GM18867 (cell line): ENCODE measurements around the gene PSG1.
"Not testable (repeated sequence)": the region's sequence is repeated elsewhere in the genome, so short reads cannot be mapped to it uniquely, and the experiment has no call there.

ENCODE experiments used
- ATAC-seq: cut with Tn5 transposase; IDR thresholded peaks from one replicate; pipeline ENCODE4 v1.9.1; 2021; ENCODE audit warnings: mild to moderate bottlenecking, moderate library complexity; ENCODE audit not compliant: unreplicated experiment

The PSG1 gene

DNA sequence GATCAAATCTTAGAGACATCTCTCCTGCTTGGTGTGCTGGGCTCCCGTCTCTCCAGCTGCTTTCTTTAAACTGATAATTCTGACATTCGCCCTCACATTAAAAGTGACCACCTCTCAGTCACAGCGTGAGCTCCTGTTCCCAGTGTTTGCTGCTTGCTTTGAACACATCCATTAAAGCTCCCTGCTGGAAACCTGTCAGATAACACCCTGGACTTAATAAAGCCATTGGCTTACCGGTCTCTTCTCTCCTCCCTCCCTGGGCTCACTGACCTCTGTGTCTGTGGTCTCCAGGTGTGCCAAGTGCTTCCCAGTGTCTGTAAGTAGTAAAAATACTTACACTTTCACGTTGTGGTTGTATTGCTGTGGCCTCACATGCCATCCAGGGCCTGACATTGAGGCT is 2.5 kb upstream of the PSG1 start:
- not testable (repeated sequence) for ATAC-seq

DNA sequence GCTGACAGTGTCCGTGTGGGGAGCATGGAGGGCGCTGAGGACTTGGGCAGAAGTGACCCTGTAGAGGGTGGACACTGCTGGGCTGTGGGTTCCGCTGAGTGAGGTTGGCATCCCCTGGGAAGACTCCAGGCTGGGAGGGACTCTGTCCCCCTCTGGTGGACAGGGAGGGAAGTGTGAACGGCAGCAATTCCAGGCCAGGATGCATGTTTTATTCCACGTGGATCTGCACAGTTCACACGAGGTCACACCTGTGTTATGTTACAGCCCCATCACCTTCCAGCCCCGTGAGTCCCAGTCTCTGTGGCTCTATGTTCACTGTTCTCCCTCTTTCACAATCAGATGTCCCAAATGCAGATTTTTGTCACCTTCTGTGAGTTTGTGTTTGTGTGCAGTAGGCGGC is 1.8 kb upstream of the PSG1 start:
- not testable (repeated sequence) for ATAC-seq

DNA sequence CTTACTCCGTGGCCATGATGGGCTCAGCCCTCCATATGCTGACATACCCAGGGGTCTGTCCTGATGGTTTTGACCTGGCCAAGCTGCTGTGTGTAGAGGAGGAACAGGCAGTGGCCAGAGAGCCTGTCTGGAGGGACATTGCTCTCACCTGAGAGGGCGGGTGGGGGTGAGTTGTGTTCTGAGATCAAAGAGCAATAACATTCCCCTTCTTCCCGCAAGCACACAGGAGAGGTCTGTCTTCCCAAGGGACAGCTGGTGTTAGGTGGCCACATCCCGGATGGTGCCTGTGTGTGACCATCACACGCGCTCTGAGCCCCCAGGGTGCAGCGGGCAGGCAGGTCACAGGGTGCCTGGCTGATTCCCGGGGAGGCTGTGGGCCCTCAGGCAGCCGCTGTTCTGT is 1.1 kb upstream of the PSG1 start:
- ATAC-seq = not testable (repeated sequence)

DNA sequence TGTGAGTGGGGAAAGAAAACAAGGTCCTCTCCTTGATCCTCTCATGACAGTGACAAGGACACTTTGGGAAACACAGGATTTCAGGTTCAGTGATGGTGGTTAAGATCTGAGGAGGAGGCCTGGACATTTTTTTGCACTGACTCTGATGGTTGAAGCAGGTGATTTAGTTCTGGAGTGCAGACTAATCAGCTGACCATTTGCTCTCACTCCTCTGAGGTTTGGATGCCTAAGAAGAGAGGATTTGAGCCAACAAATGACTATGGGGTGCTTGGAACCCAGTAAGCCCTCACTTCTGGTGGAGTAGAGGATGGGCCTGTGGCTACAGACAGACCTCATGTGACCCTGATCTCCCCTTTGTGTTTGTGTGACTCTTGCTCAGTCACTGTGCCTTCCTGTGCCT is 2.9 kb downstream of the PSG1 start:
- ATAC-seq = not testable (repeated sequence)

DNA sequence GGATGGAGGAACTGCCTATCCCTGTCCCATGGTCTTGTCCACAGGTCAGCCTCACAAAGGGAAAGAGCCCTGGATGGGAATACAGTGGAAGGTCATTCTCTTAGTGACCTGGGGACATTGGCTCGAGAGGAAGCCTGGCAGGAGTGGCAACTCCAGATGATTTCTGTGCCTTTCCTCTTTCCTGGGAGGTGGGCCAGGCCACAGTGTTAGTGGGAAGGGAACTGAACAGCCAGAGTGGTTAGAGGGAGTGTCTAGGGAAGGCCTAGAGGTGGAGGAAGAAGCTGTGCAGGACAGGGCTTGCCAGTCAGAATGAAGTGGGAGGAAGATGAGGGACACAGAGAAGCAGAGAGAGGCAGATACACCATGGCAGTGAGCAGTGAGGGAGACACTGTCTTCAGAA is 3.6 kb downstream of the PSG1 start:
- not testable (repeated sequence) for ATAC-seq

DNA sequence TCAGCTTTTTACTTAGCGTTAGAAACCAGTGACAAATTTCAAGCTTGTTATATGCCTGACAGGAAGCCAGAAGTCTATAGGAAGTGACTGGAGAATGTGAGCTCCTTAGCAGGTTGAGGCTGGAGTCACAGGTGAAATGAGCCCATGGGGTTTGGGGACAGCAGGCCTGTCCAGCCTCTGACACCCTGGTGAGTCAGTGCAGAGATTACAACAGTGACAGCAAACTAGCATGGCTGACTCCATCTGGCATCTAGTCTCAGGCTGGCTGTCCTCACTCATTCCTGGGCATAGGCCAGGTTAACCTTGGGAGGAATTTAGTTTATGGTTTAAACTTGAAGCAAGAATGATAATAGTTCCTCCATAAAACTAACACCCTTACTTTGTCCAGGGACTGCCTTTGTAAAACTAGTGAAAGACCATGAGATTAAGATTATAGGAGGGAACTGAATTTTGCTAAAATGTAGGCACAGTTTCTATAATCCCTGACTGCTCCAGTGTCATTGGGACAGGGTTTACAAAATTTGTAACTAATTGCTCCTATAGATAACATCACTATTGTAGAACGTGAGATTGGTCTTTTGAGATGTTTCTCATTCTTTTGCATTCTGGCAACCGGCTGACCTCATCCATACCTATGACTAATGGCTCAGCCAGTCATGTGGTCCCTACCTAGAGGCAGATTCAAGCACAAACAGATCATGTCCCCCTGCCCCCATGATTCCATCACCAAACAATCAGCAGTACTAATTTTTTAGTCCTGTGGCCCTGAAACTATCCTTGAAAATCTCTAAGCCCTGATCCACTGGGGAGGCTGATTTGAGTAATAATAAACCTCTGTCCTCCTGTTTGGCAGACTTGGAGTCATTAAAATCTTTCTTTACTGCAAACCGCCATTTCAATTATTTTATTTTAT is 4.4 kb downstream of the PSG1 start:
- not testable (repeated sequence) for ATAC-seq

DNA sequence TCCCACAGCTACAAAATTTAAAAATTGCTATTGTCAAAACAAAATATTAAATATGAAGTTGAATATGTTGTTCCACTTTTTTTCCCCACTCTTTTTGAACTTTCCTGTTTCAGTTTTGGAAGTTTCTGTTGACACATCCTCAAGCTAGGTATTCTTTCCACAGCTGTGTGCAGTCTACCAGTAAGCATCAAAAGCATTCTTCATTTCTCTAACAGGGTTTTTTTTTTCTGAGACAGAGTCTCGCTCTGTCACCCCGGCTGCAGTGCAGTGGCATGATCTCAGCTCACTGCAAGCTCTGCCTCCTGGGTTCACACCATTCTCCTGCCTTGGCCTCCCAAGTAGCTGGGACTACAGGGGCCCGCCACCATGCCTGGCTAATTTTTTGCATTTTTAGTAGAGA is 5.4 kb downstream of the PSG1 start:
- not testable (repeated sequence) for ATAC-seq

DNA sequence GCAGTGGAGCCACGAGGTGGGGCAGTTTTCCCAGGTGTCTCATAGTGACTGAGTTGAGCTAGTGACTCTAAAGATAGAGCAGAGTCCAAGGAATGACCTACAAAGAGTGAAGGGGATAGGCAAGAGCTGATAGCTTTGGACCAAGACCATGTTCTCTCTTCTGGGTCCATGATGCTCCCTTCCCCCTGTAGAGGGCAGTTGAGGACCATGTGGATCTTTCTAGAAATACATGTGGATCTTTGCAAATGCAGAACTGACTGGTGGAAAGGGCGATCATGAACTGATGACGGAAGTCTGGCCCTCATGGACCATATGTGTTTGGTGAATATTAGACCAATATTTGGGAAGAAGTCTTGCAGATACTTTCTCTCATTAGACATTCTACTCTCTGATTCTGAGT is 6.9 kb downstream of the PSG1 start:
- ATAC-seq = no peak

DNA sequence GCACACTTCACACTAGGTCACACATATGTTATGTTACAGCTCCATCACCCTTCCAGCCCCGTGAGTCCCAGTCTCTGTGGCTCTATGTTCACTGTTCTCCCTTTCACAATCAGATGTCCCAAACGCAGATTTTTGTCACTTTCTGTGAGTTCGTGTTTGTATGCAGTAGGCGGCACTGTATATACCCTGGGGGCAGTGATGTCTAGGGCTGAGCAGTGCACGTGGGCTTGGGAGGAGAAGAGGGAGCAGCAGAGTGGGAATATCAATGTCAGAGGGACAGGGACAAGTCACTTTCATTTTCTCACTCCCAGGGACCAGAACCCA is 22.0 kb downstream of the PSG1 start:
- no peak for ATAC-seq

DNA sequence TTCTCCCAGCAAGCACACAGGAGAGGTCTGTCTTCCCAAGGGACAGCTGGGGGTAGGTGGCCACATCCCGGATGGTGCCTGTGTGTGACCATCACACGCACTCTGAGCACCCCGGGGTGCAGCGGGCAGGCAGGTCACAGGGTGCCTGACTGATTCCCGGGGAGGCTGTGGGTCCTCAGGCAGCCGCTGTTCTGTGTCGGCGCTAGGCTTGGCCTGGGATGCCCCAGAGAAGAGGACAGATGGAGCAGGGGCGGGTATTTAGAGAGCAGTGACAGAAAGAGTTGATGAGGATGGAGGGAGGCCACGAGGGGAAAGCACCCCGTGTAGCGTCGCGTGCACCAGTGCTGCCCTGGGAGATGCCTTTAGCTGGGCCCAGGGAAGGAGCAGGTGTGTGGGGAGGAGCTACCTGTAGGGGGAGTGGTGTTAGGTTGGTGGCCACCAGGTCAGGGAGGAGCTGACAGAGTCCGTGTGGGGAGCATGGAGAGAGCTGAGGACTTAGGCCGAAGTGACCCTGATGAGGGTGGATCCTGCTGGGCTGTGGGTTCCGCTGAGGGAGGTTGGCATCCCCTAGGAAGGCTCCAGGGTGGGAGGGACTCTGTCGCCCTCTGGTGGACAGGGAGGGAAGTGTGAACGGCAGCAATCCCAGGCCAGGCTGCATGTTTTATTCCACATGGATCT is 22.5 kb downstream of the PSG1 start:
- ATAC-seq = not testable (repeated sequence)

DNA sequence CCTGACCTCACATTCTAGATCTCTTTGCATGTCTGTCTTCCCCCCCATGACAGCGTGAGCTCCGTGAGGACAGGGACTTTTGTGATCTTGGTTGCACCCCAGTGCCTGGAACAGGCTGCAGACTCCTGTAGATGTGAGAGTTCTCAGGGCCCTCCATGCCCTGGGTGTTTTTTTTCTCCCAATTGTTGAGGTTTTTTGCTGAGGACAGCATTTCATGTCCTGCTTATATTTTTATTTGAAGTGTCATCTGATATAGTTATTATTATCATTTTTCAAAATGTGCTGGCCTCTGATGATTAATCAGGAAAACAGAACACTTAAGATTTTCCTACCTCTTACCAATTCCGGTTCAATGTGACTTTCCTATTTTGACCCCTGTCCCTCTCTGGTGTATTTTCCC is 24.8 kb downstream of the PSG1 start:
- not testable (repeated sequence) for ATAC-seq

DNA sequence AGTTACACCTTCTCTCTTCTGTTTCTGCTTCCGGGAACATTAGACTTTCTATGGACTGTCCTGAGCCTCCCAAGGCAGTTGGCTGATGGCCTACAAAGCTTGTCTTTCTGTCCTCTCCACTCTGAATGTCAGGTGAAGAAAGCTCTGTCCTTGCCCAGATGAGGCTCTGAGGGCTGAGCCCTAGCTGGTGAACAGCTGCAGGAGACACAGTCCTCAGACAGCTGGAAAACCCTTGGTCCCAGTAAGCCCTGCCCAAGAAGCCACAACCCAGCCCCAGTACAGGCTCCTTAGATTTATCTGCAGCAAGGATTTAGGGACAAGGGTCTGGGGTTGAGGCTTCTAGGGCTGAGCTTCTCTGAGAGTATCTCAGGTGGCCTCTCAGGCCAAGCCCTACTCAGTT is 26.3 kb downstream of the PSG1 start:
- not testable (repeated sequence) for ATAC-seq

DNA sequence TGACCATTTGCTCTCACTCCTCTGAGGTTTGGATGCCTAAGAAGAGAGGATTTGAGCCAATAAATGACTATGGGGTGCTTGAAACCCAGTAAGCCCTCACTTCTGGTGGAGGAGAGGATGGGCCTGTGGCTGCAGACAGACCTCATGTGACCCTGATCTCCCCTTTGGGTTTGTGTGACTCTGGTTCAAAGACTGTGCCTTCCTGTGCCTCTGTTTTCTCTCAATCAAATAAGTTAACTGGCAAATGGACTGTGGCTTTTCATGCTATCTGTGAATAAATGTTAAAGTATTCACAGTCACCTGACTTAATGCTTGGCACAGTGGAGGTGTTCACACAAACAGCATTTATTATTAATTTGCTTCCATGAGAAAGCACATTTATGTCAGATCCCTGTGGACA is 26.7 kb downstream of the PSG1 start:
- not testable (repeated sequence) for ATAC-seq

DNA sequence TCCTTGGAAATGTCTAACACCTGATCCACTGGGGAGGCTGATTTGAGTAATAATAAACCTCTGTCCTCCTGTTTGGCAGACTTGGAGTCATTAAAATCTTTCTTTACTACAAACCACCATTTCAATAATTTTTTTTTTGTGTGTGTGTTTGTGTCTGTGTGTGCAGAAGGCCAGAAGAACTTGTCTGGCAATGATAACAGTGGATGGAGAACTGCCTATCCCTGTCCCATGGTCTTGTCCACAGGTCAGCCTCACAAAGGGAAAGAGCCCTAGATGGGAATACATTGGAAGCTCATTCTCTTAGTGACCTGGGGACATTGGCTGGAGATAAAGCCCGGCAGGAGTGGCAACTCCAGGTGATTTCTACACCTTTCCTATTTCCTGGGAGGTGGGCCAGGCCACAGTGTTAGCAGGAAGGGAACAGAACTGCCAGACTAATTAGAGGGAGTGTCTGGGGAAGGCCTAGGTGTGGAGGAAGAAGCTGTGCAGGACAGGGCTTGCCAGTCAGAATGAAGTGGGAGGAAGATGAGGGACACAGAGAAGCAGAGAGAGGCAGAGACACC is 27.7 kb downstream of the PSG1 start:
- not testable (repeated sequence) for ATAC-seq

DNA sequence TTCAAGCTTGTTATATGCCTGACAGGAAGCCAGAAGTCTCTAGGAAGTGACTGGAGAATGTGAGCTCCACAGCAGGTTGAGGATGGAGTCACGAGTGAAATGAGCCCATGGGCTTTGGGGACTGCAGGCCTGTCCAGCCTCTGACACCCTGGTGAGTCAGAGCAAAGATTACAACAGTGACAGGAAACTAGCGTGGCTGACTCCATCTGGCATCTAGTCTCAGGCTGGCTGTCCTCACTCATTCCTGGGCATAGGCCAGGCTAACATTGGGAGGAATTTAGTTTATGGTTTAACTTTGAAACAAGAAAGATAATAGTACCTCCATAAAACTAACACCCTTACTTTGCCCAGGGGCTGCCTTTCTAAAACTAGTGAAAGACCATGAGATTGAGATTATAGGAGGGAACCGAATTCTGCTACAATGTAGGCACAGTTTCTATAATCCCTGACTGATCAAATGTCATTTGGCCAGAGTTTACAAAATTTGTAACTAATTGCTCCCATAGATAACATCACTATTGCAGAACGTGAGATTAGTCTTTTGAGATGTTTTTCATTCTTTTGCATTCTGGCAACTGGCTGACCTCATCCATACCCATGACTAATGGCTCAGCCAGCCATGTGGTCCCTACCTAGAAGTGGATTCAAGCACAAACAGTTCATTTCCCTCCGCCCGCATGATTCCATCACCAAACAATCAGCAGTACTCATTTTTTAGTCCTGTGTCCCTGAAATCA is 28.4 kb downstream of the PSG1 start:
- ATAC-seq = no peak

DNA sequence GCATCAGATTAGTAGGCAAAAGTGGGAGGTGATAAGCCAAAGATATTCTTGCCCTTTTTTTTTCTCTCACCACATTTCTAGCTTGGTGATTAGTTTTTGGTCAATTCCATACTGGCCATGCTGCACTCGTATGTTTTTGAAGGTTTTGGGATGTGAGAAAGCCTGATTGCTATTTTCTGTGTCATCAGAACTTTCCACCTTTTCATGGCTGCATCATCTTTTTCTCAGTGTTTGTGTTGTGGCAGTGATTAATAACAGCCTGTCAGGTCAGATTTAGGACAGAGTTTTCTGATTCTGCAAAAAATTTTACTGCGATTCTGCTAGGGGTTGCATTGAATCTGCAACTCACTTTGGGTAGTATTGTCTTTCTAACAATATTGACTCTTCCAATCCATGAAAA is 32.9 kb downstream of the PSG1 start:
- no peak for ATAC-seq

DNA sequence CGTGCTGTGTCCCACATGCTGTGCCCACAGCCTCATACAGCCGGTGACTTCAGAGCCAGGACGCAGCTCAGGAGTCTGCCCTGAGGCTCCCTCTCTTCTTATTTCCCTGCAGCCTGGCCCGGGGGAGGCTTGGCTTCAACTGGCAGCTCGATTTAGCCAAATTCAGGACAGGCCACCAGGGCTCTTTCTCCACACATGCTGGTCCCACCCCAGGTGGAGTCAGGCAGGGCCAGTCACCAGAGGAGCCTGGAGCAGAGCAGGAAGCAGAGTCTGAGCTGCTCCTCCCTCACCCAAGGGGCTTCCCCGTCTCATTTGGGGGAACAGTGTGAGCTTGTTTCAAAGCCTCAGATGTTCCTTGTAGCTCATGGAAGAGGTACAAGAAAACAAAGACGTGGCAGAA is 35.9 kb downstream of the PSG1 start:
- not testable (repeated sequence) for ATAC-seq

DNA sequence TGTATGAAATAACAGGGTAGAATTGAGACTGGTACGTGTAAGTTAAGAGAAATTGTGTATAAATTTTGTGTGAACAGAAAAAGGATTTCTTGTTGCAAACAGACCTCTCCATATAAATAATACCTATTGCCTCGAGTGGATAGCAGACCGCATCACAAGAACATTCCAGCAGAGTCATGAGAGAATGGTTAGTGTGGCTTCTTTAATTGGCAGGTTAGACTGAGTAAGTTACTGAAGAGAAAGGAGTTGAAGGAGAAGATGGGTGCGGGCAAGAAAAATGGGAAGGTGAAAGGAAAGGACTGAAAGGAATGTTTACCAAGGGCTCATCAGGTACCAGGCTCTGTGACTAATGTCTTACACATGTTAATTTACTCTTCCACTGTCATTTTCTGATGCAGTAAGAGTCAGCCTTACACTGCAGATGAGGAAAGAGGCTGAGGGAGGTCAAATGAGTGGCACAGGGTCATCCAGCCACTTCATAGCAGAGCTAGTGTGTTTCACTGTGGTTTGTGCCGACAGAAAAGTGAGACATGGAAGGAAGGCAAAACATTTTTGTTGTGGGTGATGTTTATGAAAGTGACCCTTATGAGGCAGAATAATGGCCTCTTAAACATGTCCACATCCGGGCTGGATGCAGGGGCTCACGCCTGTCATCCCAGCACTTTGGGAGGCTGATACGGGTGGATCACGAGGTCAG is 46.6 kb downstream of the PSG1 start:
- not testable (repeated sequence) for ATAC-seq

DNA sequence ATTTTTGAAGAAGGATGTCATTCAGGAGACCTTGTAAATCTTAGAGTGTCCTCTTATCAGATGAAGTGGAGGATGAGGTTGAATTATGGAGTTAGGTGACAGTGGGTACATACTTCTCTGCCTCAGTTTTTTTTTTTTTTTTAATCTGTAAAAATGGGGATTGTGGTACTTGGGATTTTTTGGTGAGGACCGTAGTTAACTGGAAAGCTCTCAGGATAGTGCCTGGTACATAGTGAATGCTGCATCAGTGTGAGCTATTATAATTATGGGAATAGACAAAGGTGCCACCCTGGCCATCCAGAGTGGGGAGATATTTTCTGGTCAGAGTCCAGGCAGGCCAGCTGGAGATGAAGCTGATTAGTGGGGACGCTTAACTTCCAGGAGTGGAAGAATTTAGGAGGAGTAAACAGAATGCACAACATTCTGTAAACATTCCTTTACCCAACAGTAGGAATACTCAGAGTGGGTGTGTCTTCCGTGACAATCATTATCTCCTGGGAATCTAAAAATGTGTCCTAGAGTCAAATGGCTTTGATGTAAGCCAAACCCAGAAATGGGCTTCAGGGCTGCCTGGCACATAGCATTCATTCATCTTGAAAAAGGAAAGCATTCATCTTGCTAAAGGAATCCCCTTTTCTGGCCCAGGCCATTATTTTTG is 47.4 kb downstream of the PSG1 start:
- not testable (repeated sequence) for ATAC-seq
